GM12874 (cell line): ENCODE results near the gene SART1.

Experiments
- CTCF ChIP-seq: IDR thresholded peaks from 2 replicates; pipeline ENCODE4 v1.5.1; 2011; ENCODE audit warnings: low read depth, mild to moderate bottlenecking, control low read depth, low read length, moderate library complexity; ENCODE audit not compliant: insufficient read depth

Gene SART1

DNA sequence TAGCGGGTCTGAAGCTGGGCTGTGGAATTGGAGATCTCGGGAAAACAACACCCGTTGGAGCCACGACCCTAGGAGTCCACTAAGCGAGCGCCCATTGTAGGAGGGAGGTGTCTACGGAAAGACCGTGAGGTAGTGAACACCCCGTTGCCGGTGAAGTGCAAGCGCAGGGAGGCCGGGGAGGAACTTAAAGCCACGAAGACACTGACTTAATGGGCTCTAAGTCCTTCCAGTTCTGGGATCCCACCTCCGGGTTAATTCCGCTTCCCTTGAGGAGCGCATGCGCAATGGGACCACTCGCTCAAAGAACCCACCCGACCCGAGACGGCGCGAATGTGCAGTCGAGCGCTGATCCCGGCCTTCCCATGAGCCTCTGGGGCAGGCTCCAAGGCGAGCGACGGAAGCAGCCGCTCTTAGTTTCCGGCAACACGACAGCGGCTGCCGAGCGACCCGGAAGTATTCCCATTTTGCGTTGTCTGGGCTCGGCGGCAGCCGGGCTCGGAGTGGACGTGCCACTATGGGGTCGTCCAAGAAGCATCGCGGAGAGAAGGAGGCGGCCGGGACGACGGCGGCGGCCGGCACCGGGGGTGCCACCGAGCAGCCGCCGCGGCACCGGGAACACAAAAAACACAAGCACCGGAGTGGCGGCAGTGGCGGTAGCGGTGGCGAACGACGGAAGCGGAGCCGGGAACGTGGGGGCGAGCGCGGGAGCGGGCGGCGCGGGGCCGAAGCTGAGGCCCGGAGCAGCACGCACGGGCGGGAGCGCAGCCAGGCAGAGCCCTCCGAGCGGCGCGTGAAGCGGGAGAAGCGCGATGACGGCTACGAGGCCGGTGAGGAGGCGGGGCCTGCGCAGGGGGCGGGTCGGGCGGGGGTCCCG is at the start of gene SART1:
TSS of gene SART1 (plus strand) at position 468 of the 874 bp plus-strand sequence. CDS start at position 515, 47 bp downstream.
- TF ChIP-seq CTCF, result no peak

- TF ChIP-seq CTCF, result no peak
These were observed 48.7 kb upstream of the SART1 start for GRCh38 chr11:65912845-65913244.

DNA sequence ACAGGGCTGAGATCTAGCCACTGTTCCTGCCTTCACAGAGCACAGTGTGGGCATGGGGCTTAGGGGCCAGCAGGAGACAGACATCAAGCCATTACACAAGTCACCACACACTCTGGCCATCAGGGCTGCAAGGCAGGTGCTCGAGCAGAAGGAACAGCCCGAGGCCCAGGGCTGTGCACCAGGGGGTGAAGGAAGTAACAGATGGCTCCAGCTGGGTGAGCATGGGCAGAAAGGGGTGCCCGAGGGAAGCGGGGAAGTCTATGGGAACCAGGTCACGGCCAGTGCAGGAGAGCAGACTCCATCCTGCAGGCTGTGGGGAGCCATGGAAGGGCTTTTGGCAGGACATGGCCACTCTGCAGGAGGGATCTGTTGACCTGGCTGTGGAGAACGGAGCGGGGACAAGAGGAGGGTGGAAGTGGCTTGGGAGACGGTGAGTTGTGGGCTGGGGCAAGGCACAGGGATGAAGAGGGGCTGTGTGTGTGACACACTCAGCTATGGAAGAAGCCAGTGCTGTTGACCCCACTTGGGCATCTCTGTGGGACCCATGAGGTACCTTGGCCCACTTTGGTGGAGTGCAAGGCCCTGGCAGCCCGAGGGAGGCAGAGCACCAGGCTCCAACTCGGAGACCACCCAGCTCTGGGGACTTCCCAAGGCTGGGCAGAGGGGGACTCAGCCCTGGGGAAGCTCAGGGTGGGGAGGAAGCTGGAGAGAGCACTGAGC is 46.3 kb upstream of the SART1 start:
- no peak for TF ChIP-seq CTCF

DNA sequence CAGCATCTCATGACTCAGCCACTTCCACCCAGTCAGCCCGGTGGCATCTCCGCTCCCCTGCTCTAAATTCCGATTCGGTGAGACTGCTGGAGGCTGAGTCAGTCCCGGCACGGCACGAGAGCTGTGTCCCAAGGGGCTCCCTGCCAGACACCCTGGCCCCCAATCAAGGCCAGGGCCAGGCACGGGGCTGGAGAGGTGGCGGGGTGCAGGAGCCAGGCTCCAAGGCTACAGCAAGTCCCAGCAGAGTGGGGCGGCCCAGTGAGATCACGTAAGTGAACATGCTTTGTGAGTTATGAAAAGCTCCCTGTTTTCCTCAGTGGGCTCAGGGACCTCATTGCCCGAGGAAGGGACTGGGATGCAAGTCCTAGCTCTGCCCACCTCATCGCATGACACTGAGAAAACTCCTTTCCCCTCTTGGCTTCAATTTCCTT is 45.7 kb upstream of the SART1 start:
- TF ChIP-seq CTCF, result no peak

DNA sequence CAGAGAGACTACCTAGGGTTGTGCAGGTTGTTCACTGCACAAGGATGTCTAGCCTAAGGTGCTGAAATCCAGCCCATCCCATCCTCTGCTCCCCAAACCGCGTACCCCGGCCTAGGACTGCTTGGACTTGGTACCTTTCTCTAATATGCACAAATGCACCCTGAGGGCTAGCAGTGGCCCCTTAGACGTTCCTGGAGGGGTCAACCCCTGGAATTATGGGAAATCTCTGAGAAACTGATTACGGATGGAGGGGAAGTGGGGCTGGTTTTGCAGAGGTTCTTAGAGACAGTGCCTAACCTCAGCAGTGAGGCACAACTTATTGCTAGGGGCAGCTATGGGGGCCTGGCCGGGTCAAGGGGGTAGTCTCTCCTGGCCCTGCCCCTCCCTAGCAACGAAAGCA is 45.1 kb upstream of the SART1 start:
- TF ChIP-seq CTCF, result no peak

GRCh38 chr11:65917077-65917433 is 44.5 kb upstream of the SART1 start:
- no peak for TF ChIP-seq CTCF

DNA sequence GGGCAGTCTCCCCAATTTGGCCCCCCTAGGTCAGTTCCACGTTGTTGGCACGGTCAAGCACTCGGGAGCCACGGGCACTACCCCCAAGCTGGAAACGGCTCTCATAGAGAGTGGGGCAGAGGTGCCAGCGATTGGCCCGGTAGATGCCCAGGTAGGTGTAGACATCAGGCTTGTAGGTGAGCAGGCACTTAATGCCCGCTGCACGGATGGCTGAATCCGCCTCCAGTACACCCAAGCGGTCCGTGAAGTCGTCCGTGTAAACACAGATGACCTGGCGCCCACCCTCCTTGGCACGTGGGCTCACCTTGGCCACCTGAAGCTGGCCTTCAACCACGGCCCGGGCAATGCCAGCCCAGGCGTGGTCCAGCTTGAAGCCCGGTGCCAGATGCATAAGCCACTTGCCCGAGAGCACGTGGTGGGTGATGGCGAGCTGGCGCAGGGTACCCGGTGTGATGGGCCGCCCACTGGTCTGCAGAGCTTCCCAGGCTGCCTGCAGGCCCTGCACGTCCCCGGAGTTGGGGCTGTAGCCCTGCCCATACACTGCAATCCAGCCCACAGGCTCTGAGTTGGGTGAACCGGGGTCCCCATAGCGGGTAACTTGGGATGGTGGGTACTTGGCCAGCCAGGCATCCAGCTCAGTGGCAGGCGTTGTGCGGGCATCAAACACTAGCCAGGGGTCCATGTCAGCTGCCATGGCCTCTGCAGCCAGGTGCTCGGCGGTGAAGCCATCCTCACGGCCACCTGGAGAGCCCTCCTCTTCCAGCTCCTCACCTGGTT is 43.9 kb upstream of the SART1 start:
- no peak for TF ChIP-seq CTCF
